IPS-15b (cell line): ENCODE measurements around the gene SET.

Source experiments
- H3K27me3 ChIP-seq: one replicate; pipeline ENCODE4 v1.6.1; 2013; ENCODE audit warnings: low read length; ENCODE audit not compliant: control insufficient read depth, insufficient read depth
- H3K36me3 ChIP-seq: one replicate; pipeline ENCODE4 v1.6.1; 2013; ENCODE audit warnings: low read length; ENCODE audit not compliant: control insufficient read depth, insufficient read depth
- H3K4me1 ChIP-seq: one replicate; pipeline ENCODE4 v1.6.1; 2013; ENCODE audit warnings: mild to moderate bottlenecking, low read length; ENCODE audit not compliant: control insufficient read depth, insufficient read depth
- H3K4me3 ChIP-seq: one replicate; pipeline ENCODE4 v1.5.1; 2013; ENCODE audit warnings: low read depth, low read length
- H3K9ac ChIP-seq: one replicate; pipeline ENCODE4 v1.6.1; 2013; ENCODE audit warnings: low read depth, mild to moderate bottlenecking, low read length
- H3K9me3 ChIP-seq: one replicate; pipeline ENCODE4 v1.6.1; 2013; ENCODE audit warnings: mild to moderate bottlenecking, low read length; ENCODE audit not compliant: control insufficient read depth, insufficient read depth

SET gene

DNA sequence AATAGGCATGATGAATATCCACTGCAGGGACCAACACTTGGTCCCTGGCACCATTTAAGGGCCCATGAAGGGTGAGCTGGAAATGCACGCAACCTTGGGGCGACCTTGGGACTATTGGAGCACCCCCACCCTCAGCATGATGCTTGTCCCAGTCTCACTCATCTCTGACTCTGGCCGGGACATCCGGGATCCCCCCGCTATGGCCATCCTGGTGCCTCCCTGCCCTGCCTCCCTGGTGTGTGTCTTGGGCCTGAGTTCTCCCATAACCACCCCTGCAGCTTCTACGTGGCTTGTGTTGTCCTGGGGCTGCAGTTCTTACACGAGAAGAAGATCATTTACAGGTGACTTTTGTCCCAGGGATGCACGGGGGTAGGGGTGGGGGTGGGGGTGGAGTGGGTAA, 29.0 kb downstream of the SET start:
- Histone ChIP-seq H3K4me3 (no peak overlapping the region), H3K9me3 (no peaks in the 10 kb centered on the region), H3K27me3 (no peaks in the 10 kb centered on the region), H3K9ac (no peak overlapping the region), H3K4me1 (peaks cover 2% of the 10 kb centered on the region), H3K36me3 (peaks cover 40% of the 10 kb centered on the region)

DNA sequence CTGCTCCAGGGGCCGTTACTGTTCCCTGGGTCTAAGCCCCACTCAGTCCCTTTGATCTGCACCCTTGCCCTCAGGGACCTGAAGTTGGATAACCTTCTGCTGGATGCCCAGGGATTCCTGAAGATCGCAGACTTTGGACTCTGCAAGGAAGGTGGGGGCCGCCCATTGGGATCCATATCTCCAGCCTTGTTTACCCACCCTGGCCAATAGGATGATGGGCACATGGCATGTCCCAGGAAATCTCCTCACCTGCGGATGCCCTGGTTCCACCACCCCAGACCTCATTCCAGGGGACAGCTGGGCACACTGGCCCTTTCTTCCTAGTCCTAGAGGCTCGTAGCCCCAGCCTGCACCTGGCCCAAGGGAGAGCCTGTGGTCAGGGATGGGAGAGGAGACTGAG, 29.5 kb downstream of the SET start:
- Histone ChIP-seq H3K36me3 (peaks cover 39% of the 10 kb centered on the region), H3K4me1 (peaks cover 3% of the 10 kb centered on the region), H3K9me3 (no peaks in the 10 kb centered on the region), H3K27me3 (no peaks in the 10 kb centered on the region), H3K9ac (no peak overlapping the region), H3K4me3 (no peak overlapping the region)

DNA sequence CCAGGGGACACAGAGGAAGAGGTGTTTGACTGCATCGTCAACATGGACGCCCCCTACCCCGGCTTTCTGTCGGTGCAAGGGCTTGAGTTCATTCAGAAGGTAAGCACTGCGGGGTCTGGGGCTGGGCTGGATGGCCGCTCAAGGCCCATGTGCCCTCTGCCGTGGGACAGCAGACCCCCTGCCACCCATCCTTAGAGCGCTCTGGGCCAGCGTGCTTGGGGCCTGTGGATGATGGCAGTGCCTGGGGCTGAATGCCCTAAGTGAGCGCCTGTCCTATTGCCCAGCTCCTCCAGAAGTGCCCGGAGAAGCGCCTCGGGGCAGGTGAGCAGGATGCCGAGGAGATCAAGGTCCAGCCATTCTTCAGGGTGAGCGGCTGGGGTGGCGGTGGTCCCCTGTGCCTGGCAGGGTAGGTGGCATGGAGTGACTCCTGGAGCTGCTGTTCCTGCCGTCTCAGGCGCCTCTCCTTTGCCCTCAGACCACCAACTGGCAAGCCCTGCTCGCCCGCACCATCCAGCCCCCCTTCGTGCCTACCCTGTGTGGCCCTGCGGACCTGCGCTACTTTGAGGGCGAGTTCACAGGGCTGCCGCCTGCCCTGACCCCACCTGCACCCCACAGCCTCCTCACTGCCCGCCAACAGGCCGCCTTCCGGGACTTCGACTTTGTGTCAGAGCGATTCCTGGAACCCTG, 31.0 kb downstream of the SET start:
- no peaks in the 10 kb centered on the region for H3K9me3 ChIP-seq
- peaks cover 3% of the 10 kb centered on the region for H3K4me1 ChIP-seq
- peaks cover 34% of the 10 kb centered on the region for H3K36me3 ChIP-seq
- H3K4me3 ChIP-seq, result no peak overlapping the region
- no peaks in the 10 kb centered on the region for H3K27me3 ChIP-seq
- no peak overlapping the region for H3K9ac ChIP-seq

DNA sequence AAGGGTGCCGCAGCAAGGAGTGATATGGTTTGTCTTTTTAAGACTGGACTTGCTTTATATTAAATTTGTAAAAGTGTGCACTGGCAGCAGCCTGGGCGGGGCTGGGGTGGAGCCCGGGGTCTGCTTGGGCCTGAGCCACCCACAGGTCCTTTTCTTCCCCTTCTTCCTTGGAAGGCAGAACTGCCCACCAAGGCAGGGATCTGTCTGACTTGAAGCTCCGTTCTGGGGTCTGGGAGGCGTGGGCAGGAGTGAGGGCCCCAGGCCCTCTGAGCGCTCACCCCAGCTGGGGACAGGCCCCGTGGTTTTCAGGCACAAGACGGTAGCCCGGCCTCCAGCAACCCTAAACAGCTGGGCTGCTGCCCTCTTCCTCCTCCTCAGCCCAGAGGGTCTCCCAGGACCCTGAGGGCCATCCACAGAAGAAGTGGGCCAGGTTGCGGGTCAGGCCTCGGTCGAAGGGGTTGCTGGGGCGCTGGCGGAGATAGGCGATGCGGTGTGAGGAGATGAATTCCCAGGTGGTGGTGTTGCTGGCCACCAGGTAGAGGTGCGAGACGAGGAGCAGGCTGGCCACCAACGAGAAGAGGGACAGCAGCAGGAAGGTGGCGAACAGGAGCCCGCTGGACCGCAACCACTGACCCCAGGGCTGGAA, 31.9 kb downstream of the SET start:
- Histone ChIP-seq H3K4me3 (no peak overlapping the region), H3K27me3 (no peaks in the 10 kb centered on the region), H3K9ac (no peak overlapping the region), H3K4me1 (peaks cover 3% of the 10 kb centered on the region), H3K9me3 (no peaks in the 10 kb centered on the region), H3K36me3 (peaks cover 34% of the 10 kb centered on the region)

DNA sequence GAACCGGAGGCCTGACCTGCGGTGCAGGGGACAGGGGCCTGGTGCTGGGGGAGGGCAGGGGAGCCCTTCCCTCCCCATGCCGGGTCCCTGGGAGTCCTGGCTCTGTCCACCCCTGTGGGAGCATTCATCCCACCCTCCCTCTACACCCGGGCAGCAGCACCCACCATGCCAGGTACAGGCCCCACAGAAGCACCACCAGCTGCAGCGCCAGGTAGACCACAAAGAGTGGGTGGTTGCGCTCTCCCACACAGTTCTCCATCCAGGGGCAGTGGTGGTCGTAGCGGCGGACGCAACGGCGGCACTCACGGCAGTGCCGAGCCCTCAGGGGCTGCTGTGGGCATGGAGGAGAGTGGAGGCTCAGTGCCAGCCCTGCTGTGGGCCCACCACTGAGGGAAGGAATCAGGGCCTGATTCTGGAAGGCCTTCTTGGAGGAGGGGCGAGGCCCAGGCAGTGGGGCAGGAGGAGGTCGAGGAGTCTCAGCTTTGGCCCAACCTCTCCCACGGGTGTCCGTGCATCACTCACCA, 32.5 kb downstream of the SET start:
- peaks cover 34% of the 10 kb centered on the region for H3K36me3 ChIP-seq
- H3K4me1 ChIP-seq, result peaks cover 3% of the 10 kb centered on the region
- no peaks in the 10 kb centered on the region for H3K27me3 ChIP-seq
- H3K9ac ChIP-seq, result no peak overlapping the region
- H3K4me3 ChIP-seq, result no peak overlapping the region
- no peaks in the 10 kb centered on the region for H3K9me3 ChIP-seq

DNA sequence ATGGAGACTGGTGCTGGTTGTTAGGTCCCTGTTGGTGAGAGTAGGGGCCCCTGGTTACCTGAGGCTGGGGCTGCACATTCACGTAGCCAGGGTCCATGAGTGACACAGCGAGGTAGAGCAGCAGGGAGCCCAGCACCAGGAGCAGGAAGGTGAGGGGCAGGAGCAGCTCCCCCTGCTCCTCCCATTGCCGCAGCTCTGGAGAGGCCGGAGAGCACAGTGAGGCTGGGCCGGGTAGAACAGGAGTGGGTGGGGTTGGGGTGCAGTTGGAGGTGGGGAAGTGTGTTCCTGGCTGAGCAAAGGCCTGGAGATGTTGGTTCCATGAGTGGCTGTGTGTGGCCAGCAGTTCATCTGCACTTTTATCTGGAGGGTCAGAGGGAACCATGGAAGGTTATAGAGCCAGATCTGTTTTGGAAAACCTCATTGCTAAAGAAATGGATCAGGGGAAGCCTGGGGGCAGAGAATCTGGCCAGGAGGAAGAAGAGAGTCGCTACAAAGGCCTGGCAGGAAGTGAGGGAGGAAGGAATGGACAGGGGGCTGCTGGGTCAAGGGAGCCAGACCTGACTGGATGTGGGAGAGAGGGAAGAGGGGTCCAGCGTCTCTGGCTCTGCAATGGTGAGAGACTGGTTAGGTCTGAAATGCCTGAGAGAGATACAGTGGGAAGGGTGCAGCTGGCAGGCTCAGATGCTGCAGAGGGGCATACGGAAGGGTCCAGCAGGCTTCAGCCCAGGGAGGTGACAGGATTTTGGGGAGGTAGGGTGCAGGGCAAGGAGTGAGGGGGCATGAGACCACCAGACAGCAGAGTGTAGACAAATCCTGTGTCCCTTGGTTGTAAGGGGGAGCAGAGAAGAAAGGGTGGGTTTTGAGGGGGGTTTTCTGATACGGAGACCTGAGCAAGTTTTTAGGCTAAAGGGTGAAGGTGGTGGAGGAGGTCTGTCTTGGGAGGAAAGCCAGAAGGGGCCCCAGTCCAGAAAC, 33.6 kb downstream of the SET start:
- Histone ChIP-seq H3K4me3 (peak overlapping the region; percentile 82), H3K9ac (peak overlapping the region; percentile 37), H3K27me3 (no peaks in the 10 kb centered on the region), H3K36me3 (peaks cover 30% of the 10 kb centered on the region), H3K4me1 (peaks cover 3% of the 10 kb centered on the region), H3K9me3 (no peaks in the 10 kb centered on the region)

DNA sequence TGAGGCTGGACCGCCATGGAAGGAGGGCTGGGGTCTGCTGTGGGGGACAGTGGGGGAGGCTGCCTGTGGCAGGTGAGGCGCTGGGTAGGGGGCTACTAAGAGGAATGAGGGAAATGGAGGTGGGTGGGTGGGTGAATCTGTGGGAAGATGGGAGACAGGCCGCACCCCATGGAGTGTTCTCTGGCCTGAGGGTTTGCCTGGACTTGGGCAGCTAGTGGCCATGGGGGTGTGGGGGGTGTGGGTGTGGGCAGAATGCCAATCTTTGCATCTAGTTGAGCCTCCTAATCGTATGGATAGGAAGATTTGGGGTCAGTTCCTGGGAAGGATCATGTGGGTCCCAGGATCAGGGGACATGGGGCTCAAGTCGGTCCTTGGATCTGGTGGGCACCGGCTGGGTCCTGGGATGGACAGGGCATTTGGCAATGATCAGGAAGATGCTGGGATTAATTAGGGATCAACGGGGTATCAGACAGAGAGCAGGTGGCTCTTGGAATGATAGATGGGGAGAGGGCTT, 34.4 kb downstream of the SET start:
- H3K9me3 ChIP-seq, result no peaks in the 10 kb centered on the region
- H3K27me3 ChIP-seq, result no peaks in the 10 kb centered on the region
- H3K4me3 ChIP-seq, result peak overlapping the region; percentile 82
- H3K36me3 ChIP-seq, result peaks cover 30% of the 10 kb centered on the region
- peaks cover 3% of the 10 kb centered on the region for H3K4me1 ChIP-seq
- H3K9ac ChIP-seq, result peak overlapping the region; percentile 57

DNA sequence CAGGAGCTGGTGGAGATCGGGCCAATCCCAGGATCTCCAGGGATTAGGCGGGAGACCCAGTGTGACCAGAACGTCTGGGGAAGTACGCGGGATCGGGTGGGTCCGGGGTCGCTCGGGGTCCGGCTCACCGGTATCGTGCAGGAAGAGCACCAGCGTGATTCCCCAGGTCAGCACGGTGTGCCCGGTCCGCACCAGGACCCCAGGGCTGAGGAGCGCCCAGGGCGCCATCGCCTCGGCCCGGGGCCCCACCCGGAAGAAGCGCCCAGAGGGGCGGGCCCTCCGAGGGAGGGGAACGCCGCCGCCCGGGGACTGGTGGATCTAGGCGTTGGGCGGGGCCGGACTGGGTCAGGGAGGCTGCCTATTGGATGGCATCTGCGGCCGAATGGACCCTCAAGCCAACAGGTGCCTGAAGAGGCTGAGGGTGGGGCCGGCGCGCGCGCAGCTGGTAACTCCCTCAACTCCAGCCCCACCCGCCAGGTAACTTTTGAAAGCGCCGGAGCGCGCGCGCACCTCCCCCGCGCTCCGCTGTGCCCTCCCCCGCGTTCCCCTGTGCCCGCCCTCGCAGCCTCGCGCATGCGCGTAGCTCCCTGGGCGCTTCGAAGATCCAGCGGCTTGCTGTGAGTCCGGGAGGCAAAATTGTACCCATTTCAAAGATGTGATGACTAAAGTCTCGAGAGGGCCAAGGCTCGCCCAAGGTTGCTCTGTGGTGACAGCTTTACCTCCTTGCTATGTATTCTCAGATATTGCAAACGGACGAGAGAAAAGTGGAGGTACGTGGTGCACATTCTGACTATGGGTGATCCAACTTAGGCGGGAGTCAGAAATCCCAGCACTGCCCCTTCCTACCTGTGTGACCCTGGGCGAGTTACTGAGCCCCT, 35.1 kb downstream of the SET start, which contains the start of gene ZDHHC12:
Gene ZDHHC12 (minus strand): TSS at position 262 of the 878 bp plus-strand sequence. CDS start 34 bp downstream, at position 228.
- Histone ChIP-seq H3K4me3 (peak within 1 kb of the TSS; percentile 82), H3K4me1 (peaks cover 3% of the 10 kb centered on the region), H3K27me3 (no peaks in the 10 kb centered on the region), H3K36me3 (peaks cover 30% of the 10 kb centered on the region), H3K9me3 (no peaks in the 10 kb centered on the region), H3K9ac (peak within 1 kb of the TSS; percentile 57)

DNA sequence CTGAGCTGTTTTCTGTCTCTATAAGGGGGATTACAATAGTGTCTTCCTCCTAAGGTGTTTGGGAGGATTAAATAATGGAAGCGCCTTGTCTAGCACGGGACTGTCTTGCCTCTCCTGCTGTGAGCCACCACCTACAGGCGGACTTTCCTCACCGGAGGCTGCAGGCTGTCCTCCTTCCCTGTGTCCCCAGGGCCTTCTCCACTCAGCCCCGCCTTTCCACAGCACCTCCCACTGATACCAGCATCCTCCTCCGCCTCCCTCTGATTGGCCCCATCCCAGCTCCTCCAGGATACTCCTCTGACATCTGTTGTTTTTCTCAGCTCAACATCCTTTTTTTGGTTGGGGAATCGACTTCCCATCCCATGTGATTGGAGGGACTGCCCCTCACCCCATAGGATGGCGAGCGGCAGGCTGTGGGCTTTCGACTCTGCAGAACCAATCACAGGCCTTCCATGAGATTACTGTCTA, 35.8 kb downstream of the SET start:
- Histone ChIP-seq H3K27me3 (no peaks in the 10 kb centered on the region), H3K9me3 (no peaks in the 10 kb centered on the region), H3K9ac (no peak overlapping the region), H3K36me3 (peaks cover 24% of the 10 kb centered on the region), H3K4me1 (peaks cover 3% of the 10 kb centered on the region), H3K4me3 (peak overlapping the region; percentile 60)

DNA sequence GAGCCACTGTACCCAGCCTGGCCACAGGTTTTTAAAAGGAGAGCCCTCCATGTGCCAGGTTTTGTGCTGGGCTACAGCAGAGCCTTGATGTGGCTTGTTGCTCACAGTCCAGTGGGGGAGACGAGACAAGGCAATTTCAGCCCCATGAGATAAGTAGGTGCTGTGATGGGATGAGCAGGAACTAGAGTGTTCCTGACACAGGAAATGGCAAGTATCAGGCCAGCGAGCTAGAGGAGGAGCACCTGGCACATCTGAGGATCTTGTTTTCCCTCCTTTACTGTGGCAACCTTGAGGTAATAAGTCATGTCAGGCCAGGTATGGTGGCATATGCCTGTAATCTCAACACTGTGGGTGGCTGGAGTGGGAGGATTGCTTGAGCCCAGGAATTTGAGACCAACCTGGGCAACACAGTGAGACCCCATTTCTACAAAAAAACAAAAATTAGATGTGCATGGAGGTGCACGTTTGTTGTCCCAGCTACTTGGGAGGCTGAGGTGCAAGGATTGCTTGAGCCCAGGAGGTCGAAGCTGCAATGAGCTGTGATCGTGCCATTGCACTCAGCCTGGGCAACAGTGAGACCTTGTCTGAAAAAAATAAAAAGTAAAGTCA, 38.7 kb downstream of the SET start:
- Histone ChIP-seq H3K36me3 (peaks cover 3% of the 10 kb centered on the region), H3K4me3 (no peak overlapping the region), H3K9ac (no peak overlapping the region), H3K9me3 (no peaks in the 10 kb centered on the region), H3K4me1 (peaks cover 3% of the 10 kb centered on the region), H3K27me3 (no peaks in the 10 kb centered on the region)
